Right lobe of liver (tissue), 4 donors: ENCODE data around the gene SPRYD3.

Source experiments
- POLR2A ChIP-seq: fragments of 450-650 bp; IDR thresholded peaks from one replicate; pipeline ENCODE4 v1.6.1; 2017; ENCODE audit warnings: antibody characterized with exemption, mild to moderate bottlenecking
- TF ChIP-seq, protein P1 (sequence below), 4 donors: fragments of 200-600 bp in 3 of 4; fragments of 450-650 bp in 1 of 4; IDR thresholded peaks; one replicate each; pipeline versions ENCODE4 v1.5.1 to v1.8.0; 2016 to 2022; ENCODE audit warnings: antibody characterized with exemption in 4 of 4, mild to moderate bottlenecking in 2 of 4
- donor health status: DM: no; HTN: no; CAD: no.
- donor health status: DM: no; HTN: no; CAD: no.
- donor health status: DM: no; HTN: yes; CAD: no.

- TF ChIP-seq, protein P1, sequence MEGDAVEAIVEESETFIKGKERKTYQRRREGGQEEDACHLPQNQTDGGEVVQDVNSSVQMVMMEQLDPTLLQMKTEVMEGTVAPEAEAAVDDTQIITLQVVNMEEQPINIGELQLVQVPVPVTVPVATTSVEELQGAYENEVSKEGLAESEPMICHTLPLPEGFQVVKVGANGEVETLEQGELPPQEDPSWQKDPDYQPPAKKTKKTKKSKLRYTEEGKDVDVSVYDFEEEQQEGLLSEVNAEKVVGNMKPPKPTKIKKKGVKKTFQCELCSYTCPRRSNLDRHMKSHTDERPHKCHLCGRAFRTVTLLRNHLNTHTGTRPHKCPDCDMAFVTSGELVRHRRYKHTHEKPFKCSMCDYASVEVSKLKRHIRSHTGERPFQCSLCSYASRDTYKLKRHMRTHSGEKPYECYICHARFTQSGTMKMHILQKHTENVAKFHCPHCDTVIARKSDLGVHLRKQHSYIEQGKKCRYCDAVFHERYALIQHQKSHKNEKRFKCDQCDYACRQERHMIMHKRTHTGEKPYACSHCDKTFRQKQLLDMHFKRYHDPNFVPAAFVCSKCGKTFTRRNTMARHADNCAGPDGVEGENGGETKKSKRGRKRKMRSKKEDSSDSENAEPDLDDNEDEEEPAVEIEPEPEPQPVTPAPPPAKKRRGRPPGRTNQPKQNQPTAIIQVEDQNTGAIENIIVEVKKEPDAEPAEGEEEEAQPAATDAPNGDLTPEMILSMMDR (IDR thresholded peaks at IDR 0.05), result no peak
- no peak for TF ChIP-seq POLR2A
Observed at GRCh38 chr12:53115112-53115890, 36.1 kb upstream of the SPRYD3 start.
